ENCODE results near the gene CLIC1. TPM values are rescaled to one million over a fixed set of nuclear protein-coding genes. Genes with fewer than 3 reads are reported as not detected.

CLIC1 gene
- total and polyA plus RNA-seq, 10 of the 15 experiments (the other 5 are each of a cell fraction or from before 2014, with no cell fraction given) = 446 to 1,266 (median 636) TPM

- peak; percentile 64 for TF ChIP-seq RELB (IDR thresholded peaks at IDR 0.05; ENCODE audit: low read depth)
- no peak; the same call in 1 of the 2 replicates for TF ChIP-seq MTA3 (IDR thresholded peaks at IDR 0.05; ENCODE audit: borderline replicate concordance, low read length)
- no peak for TF ChIP-seq RAD21 (IDR thresholded peaks at IDR 0.05; ENCODE audit: insufficient read depth, low read depth, low read length)
- TF ChIP-seq ZBTB4 (CRISPR knock-in tag; IDR thresholded peaks at IDR 0.05) = no peak
- no peak for TF ChIP-seq BCL3 (IDR thresholded peaks at IDR 0.05; ENCODE audit: borderline replicate concordance, insufficient read depth, low read depth, low read length, poor library complexity, severe bottlenecking)
- no peak for TF ChIP-seq ESRRA (IDR thresholded peaks at IDR 0.05; ENCODE audit: low read length)
- no peak for TF ChIP-seq BACH1 (IDR thresholded peaks at IDR 0.05; ENCODE audit: borderline replicate concordance)
- no peak for TF ChIP-seq ATF7 (IDR thresholded peaks at IDR 0.05; ENCODE audit: low read depth)
- TF ChIP-seq ZZZ3 (IDR thresholded peaks at IDR 0.05; ENCODE audit: control insufficient read depth, insufficient read length, low read depth) = no peak
- peak; percentile 89 for TF ChIP-seq IKZF1 (conservative IDR thresholded peaks at IDR 0.05)
- TF ChIP-seq RAD51 (IDR thresholded peaks at IDR 0.05) = no peak
- no peak for TF ChIP-seq NR2F1 (conservative IDR thresholded peaks at IDR 0.05)
- no peak for TF ChIP-seq ZNF207 (IDR thresholded peaks at IDR 0.05; ENCODE audit: borderline replicate concordance)
- no peak for TF ChIP-seq NR2C1 (IDR thresholded peaks at IDR 0.05)
- no peak for TF ChIP-seq IRF4 (IDR thresholded peaks at IDR 0.05; ENCODE audit: low read depth, low read length)
- no peak for TF ChIP-seq SMAD5 (IDR thresholded peaks at IDR 0.05; ENCODE audit: low read depth)
- TF ChIP-seq LARP7 (IDR thresholded peaks at IDR 0.05) = no peak
- TF ChIP-seq NBN (IDR thresholded peaks at IDR 0.05) = no peak
- TF ChIP-seq IKZF2 (IDR thresholded peaks at IDR 0.05) = peak; percentile 49 to 62
- TF ChIP-seq E2F8 (IDR thresholded peaks at IDR 0.05; ENCODE audit: low read depth, partially characterized antibody) = no peak
- TF ChIP-seq YBX1 (IDR thresholded peaks at IDR 0.05) = no peak
- TF ChIP-seq SMAD1 (IDR thresholded peaks at IDR 0.05; ENCODE audit: low read depth, partially characterized antibody) = no peak
Observed at GRCh38 chr6:31681135-31681671, 55.1 kb downstream of the CLIC1 start (continued).

Measured in GM12878 (cell line).